HG03378 (cell line): Measurements from ENCODE around the gene ITGB8.
A peak's percentile ranks its signal among the peaks of the same experiment; 100 is the strongest.
"Not testable (repeated sequence)": the region's sequence is repeated elsewhere in the genome, so short reads cannot be mapped to it uniquely, and the experiment has no call there.

Experiments
- ATAC-seq: cut with Tn5 transposase; IDR thresholded peaks from one replicate; pipeline ENCODE4 v1.9.1; 2021; ENCODE audit warnings: mild to moderate bottlenecking, moderate library complexity; ENCODE audit not compliant: unreplicated experiment

Gene ITGB8

DNA sequence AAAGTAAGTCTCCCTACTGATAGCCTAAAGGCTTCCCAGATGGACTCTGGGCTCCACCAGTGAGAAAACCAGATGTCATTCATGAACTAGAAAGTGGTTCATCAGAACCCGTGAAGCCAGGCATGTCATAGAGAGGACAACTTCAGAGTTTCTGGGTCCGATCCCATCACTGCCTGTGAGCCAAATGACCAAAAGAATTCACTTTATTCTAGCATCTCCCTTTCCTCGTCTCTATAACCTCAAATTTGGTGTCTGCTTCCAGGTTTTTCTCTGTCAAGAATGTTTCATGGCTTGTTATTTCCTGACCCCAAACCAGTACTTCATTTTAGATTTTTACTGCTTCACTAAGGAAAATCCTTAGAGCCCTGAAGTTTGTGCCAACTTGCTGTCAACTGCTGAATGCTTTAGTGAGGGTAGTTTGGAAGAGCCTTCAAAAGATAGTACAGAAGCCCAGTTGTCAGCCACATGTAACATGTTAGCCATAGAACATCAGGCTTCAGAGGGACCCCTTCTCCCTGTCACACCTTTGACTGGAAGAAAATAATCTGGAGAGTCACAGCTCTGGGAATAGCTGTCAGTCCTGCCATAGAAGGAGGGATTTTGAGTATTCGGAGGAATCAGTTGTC, 34.0 kb downstream of the ITGB8 start:
- no peak for ATAC-seq

DNA sequence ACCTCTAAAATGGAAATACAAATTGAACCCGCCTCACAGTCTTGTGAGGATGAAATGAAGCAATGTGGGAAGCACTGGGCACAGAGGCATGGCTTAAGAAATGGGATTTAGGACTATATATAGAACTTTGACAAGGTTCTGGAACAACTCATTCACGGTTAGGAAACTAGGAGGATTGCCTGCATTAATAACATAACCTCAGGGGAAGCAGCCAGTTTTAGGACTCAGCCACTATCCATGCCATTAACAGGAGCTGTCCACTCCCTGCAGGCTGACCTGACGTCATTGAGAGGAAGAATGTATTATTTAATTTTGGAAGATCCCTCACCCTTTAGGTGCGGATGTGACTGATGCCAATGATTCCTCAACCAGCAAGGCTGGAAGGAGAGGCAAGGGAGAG, 34.8 kb downstream of the ITGB8 start:
- ATAC-seq = no peak

DNA sequence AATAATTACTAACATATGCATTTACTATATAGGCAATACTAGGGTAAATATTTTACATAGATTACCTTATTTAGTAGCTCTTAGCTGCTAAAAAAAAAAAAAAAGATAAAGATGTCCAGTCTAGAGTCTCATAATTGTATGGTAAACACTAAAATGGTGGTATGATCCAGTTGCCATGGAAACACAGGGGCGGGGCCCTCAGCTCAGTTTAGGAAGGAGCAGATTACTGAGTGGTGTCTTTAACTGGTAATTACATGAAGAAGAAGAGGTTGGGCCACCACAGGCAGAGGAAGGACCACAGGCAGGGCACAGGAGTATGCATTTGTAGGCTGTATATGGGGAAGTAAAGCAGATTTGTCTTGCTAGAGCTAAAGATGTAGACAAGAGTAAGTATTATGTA, 43.7 kb downstream of the ITGB8 start:
- no peak for ATAC-seq

DNA sequence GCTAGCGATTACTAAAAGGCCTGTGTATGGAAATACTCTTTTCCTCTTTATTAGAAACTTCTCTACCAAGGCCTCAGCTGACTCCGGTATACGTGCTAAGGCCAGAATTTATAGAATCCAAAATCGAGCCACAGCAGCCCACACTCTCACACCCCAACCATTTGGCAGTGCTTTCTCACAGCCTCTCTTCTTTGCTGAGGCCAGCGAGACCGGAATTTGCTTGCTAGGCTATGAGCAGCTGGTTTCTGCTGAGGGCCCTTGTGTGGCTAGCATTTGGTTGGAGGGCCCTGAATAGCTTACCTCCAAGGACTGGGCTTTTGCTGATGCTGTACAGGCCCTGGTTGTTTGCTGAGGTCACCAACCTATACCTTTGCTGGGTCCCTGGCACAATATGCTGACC, 46.1 kb downstream of the ITGB8 start:
- ATAC-seq = no peak

DNA sequence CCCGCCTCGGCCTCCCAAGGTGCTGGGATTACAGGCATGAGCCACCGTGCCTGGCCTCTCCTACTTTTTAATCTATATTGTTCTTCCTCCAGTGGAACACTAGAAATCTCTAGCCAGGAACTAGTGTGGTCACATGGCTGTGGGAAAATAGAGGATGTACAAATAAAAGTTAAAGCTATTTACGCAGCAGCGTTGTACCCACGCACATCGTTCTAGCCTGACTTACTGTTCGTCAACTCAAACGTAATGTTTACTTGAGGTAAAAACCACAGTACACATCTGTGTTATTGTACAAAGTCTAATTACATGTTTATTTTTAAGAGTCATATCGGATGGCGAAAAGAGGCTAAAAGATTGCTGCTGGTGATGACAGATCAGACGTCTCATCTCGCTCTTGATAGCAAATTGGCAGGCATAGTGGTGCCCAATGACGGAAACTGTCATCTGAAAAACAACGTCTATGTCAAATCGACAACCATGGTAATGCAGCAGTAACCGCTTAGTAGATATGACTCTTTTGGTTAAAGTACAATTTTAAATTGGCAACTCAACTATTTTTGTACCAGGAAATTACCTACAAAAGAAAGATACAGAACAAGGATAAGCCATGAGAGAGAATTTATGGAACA, 50.8 kb downstream of the ITGB8 start:
- no peak for ATAC-seq

DNA sequence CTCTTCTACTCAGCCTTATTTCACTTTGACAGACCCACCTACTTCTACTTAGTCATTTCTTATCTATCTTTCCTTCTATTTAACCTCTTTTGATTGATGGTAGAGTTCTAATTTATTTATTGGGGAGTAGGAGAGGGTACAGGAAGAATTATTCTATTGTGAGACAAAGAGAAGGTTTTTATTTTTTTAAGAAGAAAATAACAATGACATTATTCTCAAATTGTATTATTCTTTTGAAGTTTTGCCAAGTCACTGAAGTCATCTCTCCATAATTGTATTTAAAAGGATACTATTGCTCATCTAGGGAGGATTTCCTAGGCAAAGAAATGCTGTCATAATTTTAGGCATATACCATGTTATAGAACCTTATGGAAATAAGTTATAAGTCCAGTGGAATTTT, 52.7 kb downstream of the ITGB8 start:
- no peak for ATAC-seq

DNA sequence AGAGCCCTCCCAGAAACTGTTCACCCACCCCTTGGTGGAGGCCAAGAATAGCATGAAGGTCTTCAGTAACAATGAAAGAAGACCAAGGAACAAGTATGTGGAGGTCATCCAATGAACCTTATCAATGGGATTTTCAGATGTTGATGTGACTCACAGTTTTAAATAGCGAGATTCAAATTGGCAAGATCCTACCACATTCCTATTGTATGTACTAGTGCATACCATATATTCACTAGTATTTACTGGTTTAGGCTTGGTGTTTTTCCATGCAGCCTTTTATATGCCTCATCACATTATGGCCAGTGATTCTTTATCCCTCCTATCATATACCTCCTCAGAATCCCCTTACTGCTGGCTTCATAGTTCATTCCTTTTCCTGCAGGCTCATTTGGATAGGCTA, 54.4 kb downstream of the ITGB8 start:
- ATAC-seq = no peak

DNA sequence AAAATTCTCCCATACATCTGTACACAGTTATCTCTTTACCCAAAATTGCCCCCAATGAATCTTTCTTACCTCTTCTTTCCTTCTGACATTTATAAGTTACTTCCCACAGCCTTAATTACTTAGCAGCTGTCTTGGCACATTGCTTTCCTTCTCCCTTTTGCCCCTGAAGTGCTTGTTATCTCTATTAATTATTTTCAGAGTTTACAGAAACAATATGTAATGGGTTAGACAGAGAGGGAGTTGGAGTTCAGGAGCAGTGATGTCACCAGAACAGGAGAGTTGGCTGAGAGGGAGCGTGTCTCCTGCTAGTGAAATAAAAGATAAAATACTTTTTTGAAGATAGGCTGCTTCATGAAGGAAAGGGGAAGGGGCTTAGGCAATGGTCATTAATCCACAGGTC, 57.4 kb downstream of the ITGB8 start:
- ATAC-seq = no peak

DNA sequence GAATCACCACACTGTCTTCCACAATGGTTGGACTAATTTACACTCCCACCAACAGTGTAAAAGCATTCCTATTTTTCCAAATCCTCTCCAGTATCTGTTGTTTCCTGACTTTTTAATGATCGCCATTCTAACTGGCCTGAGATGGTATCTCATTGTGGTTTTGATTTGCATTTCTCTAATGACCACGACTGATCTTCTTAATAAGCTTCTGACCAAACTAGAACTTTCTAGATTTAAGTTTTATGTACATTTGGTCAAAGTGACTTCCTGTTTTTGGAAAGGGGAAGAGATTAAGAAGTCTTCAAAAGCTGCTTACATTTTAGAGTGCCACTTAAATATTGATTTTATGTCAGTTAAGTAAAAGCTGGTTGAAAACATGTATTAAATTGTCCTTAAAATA, 58.5 kb downstream of the ITGB8 start:
- not testable (repeated sequence) for ATAC-seq

DNA sequence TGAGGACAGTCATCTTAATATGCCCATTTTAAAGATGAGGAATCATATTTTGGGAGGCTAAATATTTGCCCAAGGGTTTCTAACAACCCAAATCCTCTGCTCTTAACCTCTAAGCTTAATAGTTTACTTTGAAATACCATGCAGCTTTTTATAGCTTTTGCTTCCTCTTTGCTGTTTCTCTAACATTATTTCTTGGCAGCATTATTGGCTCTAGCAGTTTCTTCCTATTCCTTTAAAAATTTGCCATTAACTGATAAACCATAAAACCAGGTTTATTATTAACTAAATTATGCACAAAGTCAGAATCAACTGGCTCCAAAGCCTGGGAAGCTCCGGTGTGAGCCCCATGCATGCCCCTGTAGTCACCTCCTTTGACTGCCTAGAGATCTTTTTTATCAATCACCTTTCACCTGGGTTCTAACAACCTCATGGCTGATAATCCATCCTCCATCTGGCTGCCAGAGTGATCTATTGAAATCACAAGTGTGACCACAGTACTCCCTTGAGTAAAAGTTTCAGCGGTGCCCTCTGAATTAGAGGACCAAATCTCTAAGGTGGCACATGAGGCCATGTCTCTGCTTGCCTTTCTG, 62.4 kb downstream of the ITGB8 start:
- peak; percentile 43 for ATAC-seq

DNA sequence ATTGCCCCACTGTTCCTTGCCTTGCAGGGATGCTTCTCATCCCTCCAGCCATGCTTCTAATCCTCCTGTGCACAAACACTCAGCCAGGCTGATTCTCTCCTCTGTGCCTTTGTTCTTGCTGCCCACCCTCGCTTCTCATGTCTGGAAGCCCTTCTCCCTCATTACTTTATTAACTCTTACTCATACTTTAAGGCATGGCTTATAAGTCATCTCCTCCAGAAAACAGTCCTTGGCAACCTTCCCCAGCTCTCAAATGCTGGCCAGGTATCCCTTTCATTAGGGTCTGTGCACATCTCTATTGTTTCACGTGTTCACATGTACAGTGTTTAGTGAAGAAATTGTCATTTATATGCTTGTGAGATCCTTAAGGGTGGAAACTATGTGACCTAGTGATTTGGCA, 62.9 kb downstream of the ITGB8 start:
- no peak for ATAC-seq

DNA sequence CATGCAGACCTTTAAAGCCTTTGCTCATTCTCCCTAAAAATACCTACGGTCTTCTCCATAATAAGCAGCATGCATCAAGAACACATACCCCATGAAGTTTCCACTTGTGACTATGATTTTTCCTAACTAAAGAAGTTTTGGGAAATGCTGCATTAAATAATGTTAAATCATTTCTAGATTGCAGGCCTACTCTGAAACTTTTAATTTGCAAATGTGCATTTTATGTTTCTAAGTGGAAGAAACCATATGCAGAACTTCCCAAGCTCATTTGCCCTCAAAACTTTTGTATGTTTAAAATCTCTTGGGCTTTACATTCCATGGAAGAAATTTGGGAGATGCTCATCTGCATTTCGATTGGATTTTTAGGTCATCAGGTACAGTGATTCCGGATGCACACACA, 63.6 kb downstream of the ITGB8 start:
- ATAC-seq = no peak

DNA sequence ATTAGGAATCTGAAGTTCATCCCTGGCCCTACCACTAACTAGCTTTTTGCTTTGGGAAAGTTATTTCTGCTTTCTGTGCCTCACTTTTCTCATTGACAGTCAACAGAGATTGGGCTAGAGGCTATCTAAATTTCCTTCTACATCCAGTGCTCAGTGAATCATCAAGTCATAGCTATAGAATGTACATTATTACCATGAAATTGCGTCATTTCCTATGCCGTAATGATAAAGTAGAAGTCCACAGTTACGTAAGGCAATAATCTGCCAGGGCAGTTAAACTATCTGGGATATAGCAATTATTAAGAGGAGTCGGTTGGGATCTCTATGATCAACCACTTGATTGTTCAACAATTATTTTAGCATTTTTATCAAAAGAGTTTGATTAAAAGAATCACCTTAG, 64.4 kb downstream of the ITGB8 start:
- ATAC-seq = no peak

DNA sequence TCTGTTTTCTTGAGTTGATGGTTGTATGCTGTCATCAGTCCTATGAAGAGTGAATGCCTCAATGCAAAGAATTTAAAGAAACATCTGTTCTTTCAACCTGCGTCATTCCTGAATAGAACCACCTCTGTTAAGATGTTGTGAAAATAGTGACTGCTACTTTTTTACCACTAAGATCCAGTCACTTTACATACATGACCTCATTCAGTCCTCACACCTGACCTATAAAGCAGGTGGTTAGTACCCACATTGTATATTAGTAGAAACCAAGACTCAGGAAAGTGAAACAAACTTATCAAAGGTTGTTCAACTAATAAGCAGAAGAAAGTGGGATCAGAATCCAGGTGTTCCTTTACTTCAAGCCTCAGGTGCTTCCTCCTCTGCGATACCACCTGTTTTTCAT, 64.8 kb downstream of the ITGB8 start:
- no peak for ATAC-seq

DNA sequence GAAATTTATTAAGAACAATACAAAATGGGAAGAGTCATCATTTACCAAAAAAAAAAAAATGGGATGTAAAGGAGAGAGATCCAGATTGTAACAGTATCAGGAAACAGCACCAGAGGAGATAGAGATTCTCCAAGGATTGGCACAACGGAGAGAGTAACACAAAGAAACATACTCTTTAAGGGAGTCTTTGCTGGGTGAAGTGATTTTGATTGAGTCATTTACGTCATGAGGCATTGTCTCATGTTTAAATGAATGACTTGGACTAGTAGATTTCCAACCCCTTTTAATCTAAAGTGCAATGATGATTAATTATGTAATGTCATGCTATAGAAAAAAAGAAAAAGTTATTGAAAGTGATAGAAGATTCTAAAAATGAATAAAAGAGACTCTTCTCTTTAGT, 68.8 kb downstream of the ITGB8 start:
- ATAC-seq = no peak

DNA sequence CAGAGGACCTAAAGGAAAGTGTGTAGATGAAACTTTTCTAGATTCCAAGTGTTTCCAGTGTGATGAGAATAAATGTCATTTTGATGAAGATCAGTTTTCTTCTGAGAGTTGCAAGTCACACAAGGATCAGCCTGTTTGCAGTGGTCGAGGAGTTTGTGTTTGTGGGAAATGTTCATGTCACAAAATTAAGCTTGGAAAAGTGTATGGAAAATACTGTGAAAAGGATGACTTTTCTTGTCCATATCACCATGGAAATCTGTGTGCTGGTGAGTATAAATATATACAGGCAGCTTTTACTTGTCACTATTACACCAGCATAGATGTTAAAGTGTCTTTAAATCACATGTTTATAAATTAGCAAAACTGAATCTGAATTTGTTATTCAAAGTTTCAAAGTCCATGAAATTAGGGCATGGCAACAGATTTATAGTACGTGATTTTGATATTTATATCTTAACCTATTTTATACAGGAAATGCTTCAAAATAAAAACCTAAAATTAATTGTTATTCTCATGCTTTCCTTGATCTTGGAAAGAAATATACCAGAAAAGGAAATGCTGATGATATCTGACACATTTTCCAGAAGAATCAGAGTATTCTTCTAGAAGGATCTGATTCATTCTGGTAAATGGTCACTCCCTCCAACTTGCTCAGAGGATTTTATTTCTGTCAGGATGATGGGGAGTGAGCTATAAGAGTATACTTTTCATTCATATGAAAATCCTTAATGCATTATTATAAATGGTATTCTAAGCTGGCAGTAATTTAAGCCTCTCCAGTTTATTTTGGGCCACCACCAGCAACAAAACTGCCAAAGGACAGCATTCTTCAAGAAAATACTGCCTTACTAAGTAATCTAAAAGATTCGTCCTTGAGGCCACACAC, 71.4 kb downstream of the ITGB8 start:
- no peak for ATAC-seq

DNA sequence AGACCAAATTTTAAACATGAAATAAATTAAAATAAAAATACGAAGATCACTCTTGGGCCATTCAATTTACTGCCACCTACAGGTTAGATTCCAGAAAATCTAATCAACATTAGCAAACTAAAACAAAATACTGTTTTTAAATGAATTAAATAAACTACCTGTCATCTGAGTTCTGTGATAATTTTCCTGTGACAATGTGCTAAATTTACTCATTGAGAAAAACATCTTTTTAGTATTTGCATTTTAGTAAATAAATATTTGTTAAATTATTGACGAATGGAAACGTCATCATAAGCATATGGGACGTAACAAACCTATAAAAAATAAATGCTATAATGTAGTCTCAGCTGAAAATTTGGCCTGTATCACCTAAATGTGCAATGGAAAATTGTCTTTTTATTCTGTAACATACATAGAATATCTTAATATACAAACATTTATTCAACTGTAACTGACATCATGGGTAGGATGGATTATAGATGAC, 72.1 kb downstream of the ITGB8 start:
- ATAC-seq = no peak

DNA sequence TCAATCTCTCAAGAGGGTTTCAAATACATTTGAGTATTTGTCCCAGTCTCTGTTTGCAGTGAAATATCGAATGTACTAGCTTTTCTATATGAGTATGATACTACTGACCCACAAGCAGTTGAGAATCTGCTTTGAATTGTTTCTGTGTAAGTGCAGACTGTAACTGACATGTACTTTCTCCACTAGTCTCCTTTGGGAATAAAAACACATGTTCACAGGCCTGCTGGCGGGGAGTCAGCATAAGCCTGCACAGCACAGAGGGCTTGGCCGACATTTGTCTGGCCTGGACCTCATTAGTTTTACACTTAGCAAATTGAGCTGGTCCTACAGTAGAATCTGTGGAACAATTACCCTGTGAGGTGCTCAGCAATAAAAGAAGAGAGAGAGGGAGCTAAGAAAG, 72.6 kb downstream of the ITGB8 start:
- no peak for ATAC-seq

DNA sequence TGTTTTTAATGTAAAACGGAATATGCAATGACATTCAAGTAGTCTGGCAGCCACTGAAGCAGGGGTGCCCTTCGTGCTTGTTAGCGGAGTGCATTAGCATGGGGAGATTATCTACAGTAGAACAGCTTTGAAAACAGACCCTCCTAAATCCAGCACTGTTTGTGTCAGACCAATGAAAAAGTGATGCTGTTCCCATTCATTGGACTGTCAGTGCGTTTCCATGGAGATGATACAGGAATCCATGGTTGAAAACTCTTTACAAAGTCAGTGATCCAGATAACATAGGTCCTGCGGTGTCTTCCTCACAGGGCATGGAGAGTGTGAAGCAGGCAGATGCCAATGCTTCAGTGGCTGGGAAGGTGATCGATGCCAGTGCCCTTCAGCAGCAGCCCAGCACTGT, 73.6 kb downstream of the ITGB8 start:
- ATAC-seq = no peak

DNA sequence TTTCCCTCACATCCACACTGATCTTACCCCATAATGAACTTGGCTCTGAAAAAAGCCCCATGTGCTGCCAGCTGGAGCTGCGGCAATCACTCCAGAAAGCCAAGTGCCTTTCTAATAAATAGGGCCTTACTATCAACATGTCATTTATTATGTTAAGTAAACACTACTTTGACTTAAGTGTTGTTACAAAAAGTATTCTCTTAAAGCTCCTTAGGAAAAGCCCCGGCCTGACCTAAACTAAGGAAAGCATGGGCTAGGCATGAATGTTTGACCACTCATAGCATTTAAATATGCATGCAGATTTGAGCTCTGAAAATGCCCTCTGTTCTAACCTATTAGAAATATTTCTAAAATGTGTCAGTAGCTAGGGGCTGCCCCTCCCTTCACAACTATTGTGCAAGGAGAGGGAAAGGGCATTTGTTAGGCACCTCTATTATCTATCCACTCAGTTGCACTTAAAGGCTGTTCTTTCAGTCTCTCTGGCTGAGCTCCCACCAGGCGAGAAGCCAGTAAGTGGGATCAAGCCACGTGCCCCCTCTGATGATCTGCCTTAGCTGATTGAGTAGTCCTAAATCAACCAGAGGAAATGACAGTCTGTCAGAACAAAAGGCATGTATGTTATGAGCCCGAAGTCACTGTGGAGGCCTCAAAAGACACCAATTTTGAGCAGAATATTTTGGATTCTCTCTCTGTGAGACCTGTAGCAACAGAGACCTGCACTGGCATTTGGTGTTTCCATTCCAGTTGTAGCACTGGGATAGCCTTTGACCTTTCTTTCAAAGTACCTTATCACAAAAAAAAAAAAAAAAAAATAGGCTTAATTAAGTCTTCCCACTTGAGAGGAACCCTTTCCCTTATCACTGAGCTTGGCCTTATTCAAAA, 77.1 kb downstream of the ITGB8 start:
- no peak for ATAC-seq

DNA sequence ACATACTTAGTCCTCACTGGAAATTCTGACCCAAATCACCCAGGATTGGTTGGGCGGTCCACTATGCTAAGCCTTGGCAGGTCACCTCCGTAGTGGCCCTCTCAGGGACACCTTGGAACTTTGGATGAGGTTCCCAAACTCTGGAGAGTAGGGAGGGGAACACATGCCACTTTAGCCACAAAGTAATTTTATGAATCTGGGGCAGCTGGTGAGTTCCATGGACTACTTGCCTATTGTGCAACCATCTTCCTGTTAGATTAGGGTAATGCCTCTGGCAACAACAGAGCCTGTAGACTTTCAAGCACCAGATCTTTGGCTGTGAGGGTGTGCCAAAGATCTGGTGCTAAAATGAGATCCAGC, 77.7 kb downstream of the ITGB8 start:
- no peak for ATAC-seq
